Transverse colon (tissue), 3 donors: ENCODE results near the gene PDZD7.

ENCODE experiments used
- CTCF ChIP-seq, 5 experiments: fragments of 200-600 bp in 3 of 5; fragments of 450-650 bp in 2 of 5; sonication (generic) in 3 of 5; IDR thresholded peaks; 1 replicate in 2 of 5; 2 replicates in 3 of 5; pipeline ENCODE4 v1.5.1; 2016 to 2017; ENCODE audit warnings: antibody characterized with exemption in 5 of 5, inconsistent platforms in 3 of 5, mild to moderate bottlenecking in 2 of 5, moderate library complexity in 1 of 5
- POLR2A ChIP-seq: fragments of 450-650 bp; IDR thresholded peaks from one replicate; pipeline ENCODE4 v1.6.1; 2016; ENCODE audit warnings: antibody characterized with exemption, mild to moderate bottlenecking, moderate library complexity

- TF ChIP-seq POLR2A = no peak
- no peak for TF ChIP-seq CTCF (IDR thresholded peaks at IDR 0.05)
Observed at GRCh38 chr10:101032637-101033224, 1.8 kb upstream of the PDZD7 start.
